Measurements from ENCODE around the gene COL6A1. TPM values are rescaled to one million over a fixed set of nuclear protein-coding genes. Genes with fewer than 3 reads are reported as not detected.

COL6A1 gene
- total RNA-seq, 1 donor from 2014 or later = 154 TPM

- H3K27me3 ChIP-seq (ENCODE audit: low read depth) = no peaks in the 10 kb centered on the region
- H3K4me3 ChIP-seq = no peak overlapping the region
- DNase-seq = peak; percentile 38
- peak overlapping the region; percentile 67 for H3K27ac ChIP-seq (replicated peaks)
- peaks cover 90% of the 10 kb centered on the region for H3K36me3 ChIP-seq
- TF ChIP-seq, protein P1, sequence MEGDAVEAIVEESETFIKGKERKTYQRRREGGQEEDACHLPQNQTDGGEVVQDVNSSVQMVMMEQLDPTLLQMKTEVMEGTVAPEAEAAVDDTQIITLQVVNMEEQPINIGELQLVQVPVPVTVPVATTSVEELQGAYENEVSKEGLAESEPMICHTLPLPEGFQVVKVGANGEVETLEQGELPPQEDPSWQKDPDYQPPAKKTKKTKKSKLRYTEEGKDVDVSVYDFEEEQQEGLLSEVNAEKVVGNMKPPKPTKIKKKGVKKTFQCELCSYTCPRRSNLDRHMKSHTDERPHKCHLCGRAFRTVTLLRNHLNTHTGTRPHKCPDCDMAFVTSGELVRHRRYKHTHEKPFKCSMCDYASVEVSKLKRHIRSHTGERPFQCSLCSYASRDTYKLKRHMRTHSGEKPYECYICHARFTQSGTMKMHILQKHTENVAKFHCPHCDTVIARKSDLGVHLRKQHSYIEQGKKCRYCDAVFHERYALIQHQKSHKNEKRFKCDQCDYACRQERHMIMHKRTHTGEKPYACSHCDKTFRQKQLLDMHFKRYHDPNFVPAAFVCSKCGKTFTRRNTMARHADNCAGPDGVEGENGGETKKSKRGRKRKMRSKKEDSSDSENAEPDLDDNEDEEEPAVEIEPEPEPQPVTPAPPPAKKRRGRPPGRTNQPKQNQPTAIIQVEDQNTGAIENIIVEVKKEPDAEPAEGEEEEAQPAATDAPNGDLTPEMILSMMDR (IDR thresholded peaks at IDR 0.05; ENCODE audit: borderline replicate concordance) = no peak
- intact Hi-C loops (cut with micrococcal nuclease) = no loop called here
- H3K9me3 ChIP-seq (replicated peaks) = no peaks in the 10 kb centered on the region
- H3K4me1 ChIP-seq = peaks cover 25% of the 10 kb centered on the region
Measured at GRCh38 chr21:45993210-45994085, 11.9 kb downstream of the COL6A1 start.

DNA sequence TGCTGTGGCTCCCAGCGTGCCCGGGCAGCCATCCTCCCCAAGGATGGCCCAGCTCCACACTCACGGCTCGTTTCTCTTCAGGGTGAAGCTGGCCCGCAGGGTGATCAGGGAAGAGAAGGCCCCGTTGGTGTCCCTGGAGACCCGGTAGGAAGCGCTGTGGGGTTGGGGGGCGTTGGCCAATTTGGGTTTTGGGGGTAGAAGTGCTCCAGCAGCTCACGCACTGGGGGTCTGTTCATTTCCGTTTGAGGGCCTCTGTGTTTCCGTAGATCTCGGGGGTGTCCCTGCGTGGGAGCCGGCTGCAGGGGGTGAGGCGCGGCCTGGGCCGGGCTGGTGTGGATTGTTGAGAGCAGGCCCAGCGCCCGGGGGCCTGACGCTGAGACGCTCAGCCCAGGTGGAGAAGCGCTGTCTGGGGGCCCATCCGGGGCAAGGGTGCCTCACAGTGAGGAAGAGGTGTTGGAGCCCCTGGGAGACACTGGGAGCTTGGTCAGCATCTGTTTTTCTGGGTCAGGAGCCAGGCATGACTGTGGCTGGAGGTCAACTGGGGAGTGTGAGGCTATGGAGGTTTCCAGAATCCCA lies 12.6 kb downstream of the COL6A1 start:
- TF ChIP-seq, protein P1 (IDR thresholded peaks at IDR 0.05; ENCODE audit: borderline replicate concordance) = no peak
- Histone ChIP-seq H3K27ac (replicated peaks) (peak overlapping the region; percentile 67), H3K27me3 (ENCODE audit: low read depth) (no peaks in the 10 kb centered on the region), H3K36me3 (peaks cover 91% of the 10 kb centered on the region), H3K9me3 (replicated peaks) (no peaks in the 10 kb centered on the region), H3K4me3 (no peak overlapping the region), H3K4me1 (peaks cover 25% of the 10 kb centered on the region)
- peak; percentile 17 for DNase-seq
- intact Hi-C loops (cut with micrococcal nuclease) = no loop called here

DNA sequence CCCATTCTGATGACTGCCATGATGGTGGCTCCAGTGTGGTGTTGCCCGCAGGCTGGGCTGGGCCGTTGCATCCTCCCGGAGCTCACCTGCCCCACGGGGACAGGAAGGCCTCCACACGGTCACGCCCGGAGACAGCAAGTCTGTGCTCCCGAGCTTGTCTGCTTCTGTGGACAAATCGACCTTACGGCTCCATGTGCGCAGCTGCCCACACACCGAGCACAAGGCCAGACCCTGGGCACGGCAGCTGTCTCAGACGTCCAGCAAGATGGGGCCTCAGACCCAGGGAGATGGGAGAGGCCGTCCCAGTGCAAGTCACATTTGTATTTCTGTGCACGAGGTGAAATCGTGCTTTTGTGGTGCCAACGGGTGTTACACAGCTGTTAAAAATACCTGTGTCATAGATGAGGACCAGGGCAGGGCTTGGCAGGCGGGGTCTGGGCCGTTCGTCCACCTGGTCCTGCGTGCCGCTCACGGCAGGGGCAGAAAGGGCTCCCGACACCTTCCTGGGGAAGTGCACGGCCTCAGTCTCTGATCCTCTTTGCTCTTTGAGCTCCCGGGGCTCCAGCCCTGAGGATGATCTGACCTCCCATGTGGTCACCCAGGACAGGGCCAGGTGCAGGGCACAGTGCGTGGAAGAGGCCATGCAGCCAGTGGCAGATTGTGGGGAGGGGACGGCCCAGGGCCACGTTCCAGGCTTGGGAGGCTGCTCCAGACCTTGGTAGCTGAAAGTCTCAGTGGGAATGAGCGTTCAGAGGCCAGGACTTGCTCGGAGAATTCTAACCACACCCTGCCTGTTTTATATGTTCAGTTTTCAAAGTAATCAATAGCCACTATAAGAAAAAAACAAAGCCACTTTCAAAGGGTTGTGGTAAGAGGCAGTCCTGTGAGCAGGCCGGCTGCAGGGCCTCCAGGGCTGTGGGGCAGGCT lies 13.5 kb downstream of the COL6A1 start:
- TF ChIP-seq, protein P1 (IDR thresholded peaks at IDR 0.05; ENCODE audit: borderline replicate concordance) = no peak
- no peaks in the 10 kb centered on the region for H3K9me3 ChIP-seq (replicated peaks)
- H3K27ac ChIP-seq (replicated peaks) = peak overlapping the region; percentile 67
- peaks cover 88% of the 10 kb centered on the region for H3K36me3 ChIP-seq
- H3K4me1 ChIP-seq = peaks cover 25% of the 10 kb centered on the region
- intact Hi-C loops (cut with micrococcal nuclease) = no loop called here
- DNase-seq = peak; percentile 11
- H3K4me3 ChIP-seq = no peak overlapping the region
- H3K27me3 ChIP-seq (ENCODE audit: low read depth) = no peaks in the 10 kb centered on the region

GRCh38 chr21:45995686-45996179 lies 14.2 kb downstream of the COL6A1 start:
- H3K4me3 ChIP-seq = no peak overlapping the region
- TF ChIP-seq, protein P1 (IDR thresholded peaks at IDR 0.05; ENCODE audit: borderline replicate concordance) = no peak
- peak; percentile 10 for DNase-seq
- intact Hi-C loops (cut with micrococcal nuclease) = no loop called here
- H3K9me3 ChIP-seq (replicated peaks) = no peaks in the 10 kb centered on the region
- H3K4me1 ChIP-seq = peaks cover 25% of the 10 kb centered on the region
- H3K36me3 ChIP-seq = peaks cover 90% of the 10 kb centered on the region
- no peaks in the 10 kb centered on the region for H3K27me3 ChIP-seq (ENCODE audit: low read depth)
- no peak overlapping the region for H3K27ac ChIP-seq (replicated peaks)

Data from left ventricle myocardium inferior (tissue), 1 donor.